ENCODE results near the gene DNER.

Gene DNER

DNA sequence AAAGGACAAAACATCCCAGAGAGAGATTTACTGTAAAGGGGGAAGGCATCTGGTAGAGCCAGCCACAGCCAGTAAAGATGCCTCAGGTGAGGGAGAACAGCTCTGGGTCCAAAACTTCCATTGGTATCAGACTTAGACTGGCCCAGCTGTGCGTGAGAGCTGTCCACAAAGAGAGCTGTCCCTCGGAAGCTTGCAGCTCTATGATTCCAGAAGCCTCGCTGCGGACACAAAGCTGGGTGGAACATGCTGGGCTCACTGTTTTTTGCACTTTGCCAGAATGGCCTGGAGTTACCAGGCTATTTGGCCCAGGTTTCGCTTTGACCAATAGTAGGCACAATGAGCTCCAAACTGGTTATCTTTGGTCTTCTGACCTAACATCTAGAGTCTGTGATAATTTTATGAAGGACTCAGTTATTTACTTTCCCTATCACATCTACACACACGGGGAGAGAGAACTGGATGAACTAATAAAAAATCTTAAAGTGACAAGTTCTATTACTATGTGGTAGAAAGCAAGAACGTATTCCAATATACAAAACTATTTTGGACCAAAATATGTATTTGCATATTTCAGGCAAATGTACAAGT, 101.9 kb downstream of the DNER start:
- no peaks in the 10 kb centered on the region for H3K36me3 ChIP-seq (ENCODE audit: control insufficient read depth in 4 of 4, insufficient read depth in 4 of 4, low read length in 3 of 4)
- no peaks in the 10 kb centered on the region for H3K27me3 ChIP-seq (replicated peaks in 2 of 5; ENCODE audit: control insufficient read depth in 4 of 5, insufficient read depth in 5 of 5, low read length in 4 of 5)
- no peak overlapping the region for H3K4me3 ChIP-seq (ENCODE audit: control insufficient read depth in 1 of 7, extremely low read depth in 1 of 7, insufficient read depth in 4 of 7, low read depth in 2 of 7, low read length in 6 of 7)
- H3K4me1 ChIP-seq (ENCODE audit: control extremely low read depth in 1 of 4, control insufficient read depth in 4 of 4, insufficient read depth in 4 of 4, low read length in 3 of 4): no peaks in the 10 kb centered on the region
- ChIA-PET CTCF (no interaction called here), POLR2A (no interaction called here)
- no peak overlapping the region for H3K27ac ChIP-seq (ENCODE audit: insufficient read depth in 1 of 2, low read depth in 1 of 2, low read length in 2 of 2, poor library complexity in 1 of 2, severe bottlenecking in 2 of 2)
- no peak for DNase-seq
- H3K9me3 ChIP-seq (ENCODE audit: control extremely low read depth in 1 of 5, control insufficient read depth in 4 of 5, insufficient read depth in 2 of 5, low read depth in 1 of 5, low read length in 4 of 5): no peaks in the 10 kb centered on the region
- WGBS (ENCODE audit: insufficient coverage): 100% methylated on average over 5 of the region's 7 CpGs

GRCh38 chr2:229611360-229611759, 103.0 kb downstream of the DNER start:
- H3K27ac ChIP-seq (ENCODE audit: insufficient read depth in 1 of 2, low read depth in 1 of 2, low read length in 2 of 2, poor library complexity in 1 of 2, severe bottlenecking in 2 of 2): no peak overlapping the region
- no peaks in the 10 kb centered on the region for H3K4me1 ChIP-seq (ENCODE audit: control extremely low read depth in 1 of 4, control insufficient read depth in 4 of 4, insufficient read depth in 4 of 4, low read length in 3 of 4)
- CTCF ChIA-PET: no interaction called here
- H3K4me3 ChIP-seq (ENCODE audit: control insufficient read depth in 1 of 7, extremely low read depth in 1 of 7, insufficient read depth in 4 of 7, low read depth in 2 of 7, low read length in 6 of 7): no peak overlapping the region
- H3K36me3 ChIP-seq (ENCODE audit: control insufficient read depth in 4 of 4, insufficient read depth in 4 of 4, low read length in 3 of 4): no peaks in the 10 kb centered on the region
- WGBS (ENCODE audit: insufficient coverage): 100% methylated on average over 2 of the region's 2 CpGs
- no peaks in the 10 kb centered on the region for H3K27me3 ChIP-seq (replicated peaks in 2 of 5; ENCODE audit: control insufficient read depth in 4 of 5, insufficient read depth in 5 of 5, low read length in 4 of 5)
- H3K9me3 ChIP-seq (ENCODE audit: control extremely low read depth in 1 of 5, control insufficient read depth in 4 of 5, insufficient read depth in 2 of 5, low read depth in 1 of 5, low read length in 4 of 5): no peaks in the 10 kb centered on the region
- POLR2A ChIA-PET: no interaction called here
- no peak for DNase-seq

- ChIA-PET POLR2A (no interaction called here), CTCF (no interaction called here)
- WGBS (ENCODE audit: insufficient coverage): no CpG with 5 or more reads among the region's 2 CpGs
Measured at GRCh38 chr2:229610872-229611271, 103.5 kb downstream of the DNER start.

DNA sequence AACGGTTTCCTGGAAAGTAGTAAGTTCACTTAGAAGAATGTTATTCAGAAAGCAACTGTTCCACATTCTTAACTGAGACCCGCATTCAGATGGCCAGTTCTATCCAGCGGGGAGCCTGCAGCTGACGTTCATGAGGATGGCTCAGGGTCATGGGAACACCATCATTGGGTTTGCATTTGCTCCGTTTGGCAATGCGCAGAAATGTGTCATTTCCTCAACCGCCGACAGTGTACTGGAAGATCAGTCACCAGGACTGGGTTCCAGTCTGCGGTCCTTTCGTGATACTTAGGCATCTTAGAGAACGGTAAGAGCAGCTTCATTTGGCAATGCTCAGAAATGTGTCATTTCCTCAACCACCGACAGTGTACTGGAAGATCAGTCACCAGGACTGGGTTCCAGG, 104.0 kb downstream of the DNER start:
- H3K27ac ChIP-seq (ENCODE audit: insufficient read depth in 1 of 2, low read depth in 1 of 2, low read length in 2 of 2, poor library complexity in 1 of 2, severe bottlenecking in 2 of 2): no peak overlapping the region
- peaks cover 0 to 1% (median 0%) of the 10 kb centered on the region in 5 experiments for H3K27me3 ChIP-seq (replicated peaks in 2 of 5; ENCODE audit: control insufficient read depth in 4 of 5, insufficient read depth in 5 of 5, low read length in 4 of 5)
- H3K9me3 ChIP-seq (ENCODE audit: control extremely low read depth in 1 of 5, control insufficient read depth in 4 of 5, insufficient read depth in 2 of 5, low read depth in 1 of 5, low read length in 4 of 5): no peaks in the 10 kb centered on the region
- CTCF ChIA-PET: no interaction called here
- POLR2A ChIA-PET: no interaction called here
- no peaks in the 10 kb centered on the region for H3K36me3 ChIP-seq (ENCODE audit: control insufficient read depth in 4 of 4, insufficient read depth in 4 of 4, low read length in 3 of 4)
- H3K4me3 ChIP-seq (ENCODE audit: control insufficient read depth in 1 of 7, extremely low read depth in 1 of 7, insufficient read depth in 4 of 7, low read depth in 2 of 7, low read length in 6 of 7): no peak overlapping the region
- no peaks in the 10 kb centered on the region for H3K4me1 ChIP-seq (ENCODE audit: control extremely low read depth in 1 of 4, control insufficient read depth in 4 of 4, insufficient read depth in 4 of 4, low read length in 3 of 4)
- DNase-seq: no peak
- 93% methylated on average over 12 of the region's 12 CpGs for WGBS (ENCODE audit: insufficient coverage)

More at GRCh38 chr2:229610872-229611271, 103.5 kb downstream of the DNER start:
- peaks cover 0 to 1% (median 0%) of the 10 kb centered on the region in 5 experiments for H3K27me3 ChIP-seq (replicated peaks in 2 of 5; ENCODE audit: control insufficient read depth in 4 of 5, insufficient read depth in 5 of 5, low read length in 4 of 5)
- no peak overlapping the region for H3K27ac ChIP-seq (ENCODE audit: insufficient read depth in 1 of 2, low read depth in 1 of 2, low read length in 2 of 2, poor library complexity in 1 of 2, severe bottlenecking in 2 of 2)
- H3K4me1 ChIP-seq (ENCODE audit: control extremely low read depth in 1 of 4, control insufficient read depth in 4 of 4, insufficient read depth in 4 of 4, low read length in 3 of 4): no peaks in the 10 kb centered on the region
- no peak overlapping the region for H3K4me3 ChIP-seq (ENCODE audit: control insufficient read depth in 1 of 7, extremely low read depth in 1 of 7, insufficient read depth in 4 of 7, low read depth in 2 of 7, low read length in 6 of 7)
- no peaks in the 10 kb centered on the region for H3K9me3 ChIP-seq (ENCODE audit: control extremely low read depth in 1 of 5, control insufficient read depth in 4 of 5, insufficient read depth in 2 of 5, low read depth in 1 of 5, low read length in 4 of 5)
- H3K36me3 ChIP-seq (ENCODE audit: control insufficient read depth in 4 of 4, insufficient read depth in 4 of 4, low read length in 3 of 4): no peaks in the 10 kb centered on the region
- no peak for DNase-seq

GRCh38 chr2:229601936-229602335, 112.4 kb downstream of the DNER start:
- DNase-seq: no peak
- 40% methylated on average over 2 of the region's 3 CpGs for WGBS (ENCODE audit: insufficient coverage)
- Histone ChIP-seq H3K27ac (ENCODE audit: insufficient read depth in 1 of 2, low read depth in 1 of 2, low read length in 2 of 2, poor library complexity in 1 of 2, severe bottlenecking in 2 of 2) (no peak overlapping the region), H3K4me3 (ENCODE audit: control insufficient read depth in 1 of 7, extremely low read depth in 1 of 7, insufficient read depth in 4 of 7, low read depth in 2 of 7, low read length in 6 of 7) (no peak overlapping the region), H3K9me3 (ENCODE audit: control extremely low read depth in 1 of 5, control insufficient read depth in 4 of 5, insufficient read depth in 2 of 5, low read depth in 1 of 5, low read length in 4 of 5) (no peaks in the 10 kb centered on the region), H3K36me3 (ENCODE audit: control insufficient read depth in 4 of 4, insufficient read depth in 4 of 4, low read length in 3 of 4) (no peaks in the 10 kb centered on the region), H3K4me1 (ENCODE audit: control extremely low read depth in 1 of 4, control insufficient read depth in 4 of 4, insufficient read depth in 4 of 4, low read length in 3 of 4) (no peaks in the 10 kb centered on the region), H3K27me3 (replicated peaks in 2 of 5; ENCODE audit: control insufficient read depth in 4 of 5, insufficient read depth in 5 of 5, low read length in 4 of 5) (peaks cover 0 to 5% (median 2%) of the 10 kb centered on the region in 5 experiments)
- ChIA-PET POLR2A (no interaction called here), CTCF (no interaction called here)

- CTCF ChIA-PET: no interaction called here
- Histone ChIP-seq H3K9me3 (ENCODE audit: control extremely low read depth in 1 of 5, control insufficient read depth in 4 of 5, insufficient read depth in 2 of 5, low read depth in 1 of 5, low read length in 4 of 5) (no peaks in the 10 kb centered on the region), H3K4me3 (ENCODE audit: control insufficient read depth in 1 of 7, extremely low read depth in 1 of 7, insufficient read depth in 4 of 7, low read depth in 2 of 7, low read length in 6 of 7) (no peak overlapping the region), H3K36me3 (ENCODE audit: control insufficient read depth in 4 of 4, insufficient read depth in 4 of 4, low read length in 3 of 4) (no peaks in the 10 kb centered on the region), H3K27me3 (replicated peaks in 2 of 5; ENCODE audit: control insufficient read depth in 4 of 5, insufficient read depth in 5 of 5, low read length in 4 of 5) (peaks cover 0 to 5% (median 2%) of the 10 kb centered on the region in 5 experiments), H3K27ac (ENCODE audit: insufficient read depth in 1 of 2, low read depth in 1 of 2, low read length in 2 of 2, poor library complexity in 1 of 2, severe bottlenecking in 2 of 2) (no peak overlapping the region), H3K4me1 (ENCODE audit: control extremely low read depth in 1 of 4, control insufficient read depth in 4 of 4, insufficient read depth in 4 of 4, low read length in 3 of 4) (no peaks in the 10 kb centered on the region)
- WGBS (ENCODE audit: insufficient coverage): 100% methylated on average over 1 of the region's 2 CpGs
- POLR2A ChIA-PET: no interaction called here
- no peak for DNase-seq
Measured at GRCh38 chr2:229601396-229601795, 113.0 kb downstream of the DNER start.

- POLR2A ChIA-PET: no interaction called here
- no peak overlapping the region for H3K27ac ChIP-seq (ENCODE audit: insufficient read depth in 1 of 2, low read depth in 1 of 2, low read length in 2 of 2, poor library complexity in 1 of 2, severe bottlenecking in 2 of 2)
- no peak for DNase-seq
- H3K27me3 ChIP-seq (replicated peaks in 2 of 5; ENCODE audit: control insufficient read depth in 4 of 5, insufficient read depth in 5 of 5, low read length in 4 of 5): peaks cover 0 to 5% (median 3%) of the 10 kb centered on the region in 5 experiments
- CTCF ChIA-PET: no interaction called here
- H3K4me1 ChIP-seq (ENCODE audit: control extremely low read depth in 1 of 4, control insufficient read depth in 4 of 4, insufficient read depth in 4 of 4, low read length in 3 of 4): no peaks in the 10 kb centered on the region
- 91% methylated on average over 1 of the region's 3 CpGs for WGBS (ENCODE audit: insufficient coverage)
- H3K36me3 ChIP-seq (ENCODE audit: control insufficient read depth in 4 of 4, insufficient read depth in 4 of 4, low read length in 3 of 4): no peaks in the 10 kb centered on the region
- H3K4me3 ChIP-seq (ENCODE audit: control insufficient read depth in 1 of 7, extremely low read depth in 1 of 7, insufficient read depth in 4 of 7, low read depth in 2 of 7, low read length in 6 of 7): no peak overlapping the region
- H3K9me3 ChIP-seq (ENCODE audit: control extremely low read depth in 1 of 5, control insufficient read depth in 4 of 5, insufficient read depth in 2 of 5, low read depth in 1 of 5, low read length in 4 of 5): no peaks in the 10 kb centered on the region
Measured at GRCh38 chr2:229598227-229598626, 116.1 kb downstream of the DNER start.

All from common myeloid progenitor, CD34-positive (primary cell).